A673 (cell line): Measurements from ENCODE around the gene DCANP1. TPM values are rescaled to one million over a fixed set of nuclear protein-coding genes. Genes with fewer than 3 reads are reported as not detected.

Experiments
- BruUV-seq: library from RNA; stranded (reverse); fragments of 400-500 nt; replicated peaks from 2 replicates; lab custom pipeline; 2021; lab: Mats Ljungman, UMichigan
- CTCF ChIA-PET: fragments of 300-600 bp; sonication (Branson Sonifier 250); formaldehyde crosslinking; loops from one replicate; lab custom pipeline; 2022; ENCODE audit warnings: antibody characterized with exemption; lab: Charles Lee
- POLR2A ChIA-PET: fragments of 300-600 bp; sonication (Branson Sonifier 250); formaldehyde crosslinking; loops from one replicate; lab custom pipeline; 2022; ENCODE audit warnings: antibody characterized with exemption; ENCODE audit not compliant: low non-redundant PET; lab: Charles Lee
- DNase-seq: peaks from one replicate; pipeline ENCODE4 v3.0.0-alpha.2; 2015; ENCODE audit warnings: low spot score
- H3K27ac ChIP-seq: fragments of 200-600 bp; sonication (generic); 2 replicates; pipeline ENCODE4 v1.5.1; 2016; ENCODE audit warnings: mixed run types, low read depth, mild to moderate bottlenecking, mixed read lengths, antibody characterized with exemption, low read length; ENCODE audit not compliant: poor library complexity, severe bottlenecking
- H3K27me3 ChIP-seq: fragments of 200-600 bp; sonication (generic); replicated peaks from 2 replicates; pipeline ENCODE4 v1.6.1; 2017; ENCODE audit warnings: mixed run types, low read depth, mild to moderate bottlenecking, mixed read lengths, antibody characterized with exemption, low read length; ENCODE audit not compliant: insufficient read depth, poor library complexity
- H3K36me3 ChIP-seq: fragments of 200-600 bp; sonication (generic); 2 replicates; pipeline ENCODE4 v1.6.1; 2016; ENCODE audit warnings: mixed run types, mild to moderate bottlenecking, mixed read lengths, antibody characterized with exemption, low read length; ENCODE audit not compliant: insufficient read depth, poor library complexity, severe bottlenecking
- H3K4me1 ChIP-seq: fragments of 200-600 bp; sonication (generic); 2 replicates; pipeline ENCODE4 v1.6.1; 2017; ENCODE audit warnings: mixed run types, mild to moderate bottlenecking, mixed read lengths, antibody characterized with exemption, low read length; ENCODE audit not compliant: insufficient read depth, poor library complexity, severe bottlenecking
- H3K4me3 ChIP-seq: fragments of 200-600 bp; sonication (generic); 2 replicates; pipeline ENCODE4 v1.5.1; 2016; ENCODE audit warnings: low read depth, mixed run types, mild to moderate bottlenecking, mixed read lengths, low read length; ENCODE audit not compliant: poor library complexity, severe bottlenecking
- H3K9me3 ChIP-seq: fragments of 200-600 bp; sonication (generic); 2 replicates; pipeline ENCODE4 v1.6.1; 2016; ENCODE audit warnings: mixed run types, low read depth, mild to moderate bottlenecking, mixed read lengths, antibody characterized with exemption, low read length; ENCODE audit not compliant: poor library complexity, severe bottlenecking
- CTCF ChIP-seq: fragments of 300-800, 200-600 bp; sonication (generic); conservative IDR thresholded peaks from 2 replicates; pipeline ENCODE4 v1.5.1; 2017; ENCODE audit warnings: low read depth, mild to moderate bottlenecking, antibody characterized with exemption, low read length, moderate library complexity, mixed read lengths
- EZH2 ChIP-seq: fragments of 200-600 bp; sonication (generic); IDR thresholded peaks from 2 replicates; pipeline ENCODE4 v1.6.1; 2017; ENCODE audit warnings: borderline replicate concordance, low read depth, mild to moderate bottlenecking, mixed read lengths, antibody characterized with exemption, low read length; ENCODE audit not compliant: poor library complexity, severe bottlenecking
- intact Hi-C: fragments of 100-400 bp; cut with micrococcal nuclease; formaldehyde crosslinking; loops from one replicate; pipeline ENCODE4 v1.10.0; 2022; ENCODE audit not compliant: unreplicated experiment
- total RNA-seq: library from RNA; stranded (reverse); gene quantifications from 2 replicates; pipeline ENCODE4 v1.2.3, GENCODE V29; 2021

The DCANP1 gene
- total RNA-seq, 1 experiment from 2014 or later = not detected

- CTCF ChIA-PET = no interaction called here
- intact Hi-C loops = no loop called here
- POLR2A ChIA-PET = no interaction called here
- DNase-seq = no peak
- BruUV-seq = no TSS peak
- Histone ChIP-seq H3K27ac (no peak overlapping the region), H3K36me3 (no peaks in the 10 kb centered on the region), H3K27me3 (peaks cover 61% of the 10 kb centered on the region), H3K4me3 (no peak overlapping the region), H3K4me1 (peaks cover 11% of the 10 kb centered on the region), H3K9me3 (no peaks in the 10 kb centered on the region)
- TF ChIP-seq CTCF = no peak
- no peak for TF ChIP-seq EZH2
Measured at GRCh38 chr5:135491038-135491551, 43.9 kb upstream of the DCANP1 start.

GRCh38 chr5:135490245-135491037, 43.3 kb upstream of the DCANP1 start:
- intact Hi-C loops = no loop called here
- ChIA-PET POLR2A (no interaction called here), CTCF (no interaction called here)
- no TSS peak for BruUV-seq
- DNase-seq = no peak
- Histone ChIP-seq H3K27me3 (peaks cover 64% of the 10 kb centered on the region), H3K36me3 (no peaks in the 10 kb centered on the region), H3K27ac (no peak overlapping the region), H3K4me3 (no peak overlapping the region), H3K9me3 (no peaks in the 10 kb centered on the region), H3K4me1 (peaks cover 11% of the 10 kb centered on the region)
- TF ChIP-seq CTCF (no peak), EZH2 (no peak)

GRCh38 chr5:135489466-135490244, 42.5 kb upstream of the DCANP1 start:
- peaks cover 65% of the 10 kb centered on the region for H3K27me3 ChIP-seq
- no peak overlapping the region for H3K27ac ChIP-seq
- no peaks in the 10 kb centered on the region for H3K9me3 ChIP-seq
- intact Hi-C loops = no loop called here
- POLR2A ChIA-PET = no interaction called here
- peaks cover 11% of the 10 kb centered on the region for H3K4me1 ChIP-seq
- DNase-seq = no peak
- no peaks in the 10 kb centered on the region for H3K36me3 ChIP-seq
- TF ChIP-seq CTCF = no peak
- TF ChIP-seq EZH2 = peak; percentile 87
- CTCF ChIA-PET = no interaction called here
- peak overlapping the region; percentile 35 for H3K4me3 ChIP-seq
- no TSS peak for BruUV-seq
